WI38 (cell line): Measurements from ENCODE around the gene CYP26B1.

Experiments used
- H3K4me3 ChIP-seq: 2 replicates; pipeline ENCODE4 v1.5.1; 2011; ENCODE audit warnings: low read depth, mild to moderate bottlenecking, control low read depth, low read length
- TF ChIP-seq, protein P1 (sequence below): IDR thresholded peaks from 2 replicates; pipeline ENCODE4 v1.5.1; 2012; ENCODE audit warnings: low read depth, mild to moderate bottlenecking, control low read depth, low read length

CYP26B1 gene

DNA sequence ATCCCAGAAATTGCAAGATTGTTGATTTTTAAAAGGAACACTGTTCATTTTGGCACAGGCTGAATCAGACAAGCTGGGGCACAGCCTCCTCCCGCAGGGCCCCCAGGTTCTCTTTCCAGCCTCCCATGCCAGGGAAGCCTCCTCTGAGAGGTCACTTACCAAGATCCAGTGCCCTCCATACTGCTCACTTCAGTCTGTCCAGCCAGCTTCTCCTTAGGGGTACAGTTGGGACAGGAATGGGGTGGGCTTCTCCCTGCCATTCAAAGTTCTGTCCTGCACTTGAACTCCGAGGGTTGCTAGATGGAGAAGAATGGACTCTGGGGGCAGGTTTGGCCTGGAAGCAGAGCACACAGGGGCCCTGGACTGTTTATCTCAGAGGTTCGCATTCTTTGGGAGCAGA is 7.5 kb upstream of the CYP26B1 start:
- TF ChIP-seq, protein P1, sequence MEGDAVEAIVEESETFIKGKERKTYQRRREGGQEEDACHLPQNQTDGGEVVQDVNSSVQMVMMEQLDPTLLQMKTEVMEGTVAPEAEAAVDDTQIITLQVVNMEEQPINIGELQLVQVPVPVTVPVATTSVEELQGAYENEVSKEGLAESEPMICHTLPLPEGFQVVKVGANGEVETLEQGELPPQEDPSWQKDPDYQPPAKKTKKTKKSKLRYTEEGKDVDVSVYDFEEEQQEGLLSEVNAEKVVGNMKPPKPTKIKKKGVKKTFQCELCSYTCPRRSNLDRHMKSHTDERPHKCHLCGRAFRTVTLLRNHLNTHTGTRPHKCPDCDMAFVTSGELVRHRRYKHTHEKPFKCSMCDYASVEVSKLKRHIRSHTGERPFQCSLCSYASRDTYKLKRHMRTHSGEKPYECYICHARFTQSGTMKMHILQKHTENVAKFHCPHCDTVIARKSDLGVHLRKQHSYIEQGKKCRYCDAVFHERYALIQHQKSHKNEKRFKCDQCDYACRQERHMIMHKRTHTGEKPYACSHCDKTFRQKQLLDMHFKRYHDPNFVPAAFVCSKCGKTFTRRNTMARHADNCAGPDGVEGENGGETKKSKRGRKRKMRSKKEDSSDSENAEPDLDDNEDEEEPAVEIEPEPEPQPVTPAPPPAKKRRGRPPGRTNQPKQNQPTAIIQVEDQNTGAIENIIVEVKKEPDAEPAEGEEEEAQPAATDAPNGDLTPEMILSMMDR: no peak
- no peak overlapping the region for H3K4me3 ChIP-seq

DNA sequence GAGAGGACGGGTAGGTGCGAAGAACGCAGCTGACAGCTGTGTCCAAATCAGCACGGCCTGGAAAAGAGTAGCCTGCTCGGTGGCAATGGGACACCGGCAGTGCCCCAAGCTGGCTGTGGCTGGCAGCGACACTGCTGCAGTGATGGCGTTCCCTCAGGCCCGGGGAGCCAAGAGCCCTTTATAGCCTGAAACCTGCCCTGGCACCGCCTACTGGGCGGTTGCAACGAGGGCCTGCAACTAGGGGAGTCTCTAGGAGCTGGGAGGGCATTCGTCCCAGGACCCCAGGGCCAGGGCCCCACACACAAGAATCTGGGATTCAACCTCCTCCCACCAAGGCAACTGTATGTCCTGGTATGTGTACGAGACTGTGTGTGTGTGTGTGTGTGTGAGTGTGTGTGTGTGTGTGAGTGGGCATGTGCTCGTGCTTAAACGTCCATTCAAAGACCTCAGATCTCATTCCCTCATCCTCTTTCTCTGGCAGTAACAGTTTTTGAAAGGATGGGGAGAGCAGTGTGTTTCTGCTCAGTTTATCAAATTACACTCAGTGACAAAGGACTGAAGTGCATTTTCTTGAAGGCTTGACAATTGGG is 6.8 kb upstream of the CYP26B1 start:
- TF ChIP-seq, protein P1: no peak
- H3K4me3 ChIP-seq: no peak overlapping the region

GRCh38 chr2:72153924-72154323 is 6.3 kb upstream of the CYP26B1 start:
- TF ChIP-seq, protein P1: no peak
- no peak overlapping the region for H3K4me3 ChIP-seq

GRCh38 chr2:72153026-72153791 is 5.5 kb upstream of the CYP26B1 start:
- TF ChIP-seq, protein P1: no peak

GRCh38 chr2:72150861-72151356 is 3.2 kb upstream of the CYP26B1 start:
- H3K4me3 ChIP-seq: no peak overlapping the region
- TF ChIP-seq, protein P1: no peak

More at GRCh38 chr2:72153026-72153791, 5.5 kb upstream of the CYP26B1 start:
- H3K4me3 ChIP-seq: no peak overlapping the region

- TF ChIP-seq, protein P1: peak; percentile 76
- H3K4me3 ChIP-seq: peak overlapping the region; percentile 1; the same call in 1 of the 2 replicates
These were observed 2.6 kb upstream of the CYP26B1 start for GRCh38 chr2:72150157-72150860.
